Measurements from ENCODE around the gene FOXK1.

FOXK1 gene

GRCh38 chr7:4742051-4742573 lies 60.0 kb downstream of the FOXK1 start:
- Histone ChIP-seq H3K4me3 (ENCODE audit: low read length) (no peak overlapping the region), H3K27ac (ENCODE audit: low read length) (no peak overlapping the region), H3K9me3 (ENCODE audit: insufficient read depth, low read depth, low read length) (no peaks in the 10 kb centered on the region), H3K4me1 (ENCODE audit: insufficient read depth, low read length) (peaks cover 22% of the 10 kb centered on the region), H3K36me3 (ENCODE audit: insufficient read depth, low read depth, low read length) (peaks cover 11% of the 10 kb centered on the region), H3K27me3 (ENCODE audit: insufficient read depth, low read length) (peaks cover 61% of the 10 kb centered on the region), H3K9ac (ENCODE audit: low read depth, low read length) (no peak overlapping the region)

DNA sequence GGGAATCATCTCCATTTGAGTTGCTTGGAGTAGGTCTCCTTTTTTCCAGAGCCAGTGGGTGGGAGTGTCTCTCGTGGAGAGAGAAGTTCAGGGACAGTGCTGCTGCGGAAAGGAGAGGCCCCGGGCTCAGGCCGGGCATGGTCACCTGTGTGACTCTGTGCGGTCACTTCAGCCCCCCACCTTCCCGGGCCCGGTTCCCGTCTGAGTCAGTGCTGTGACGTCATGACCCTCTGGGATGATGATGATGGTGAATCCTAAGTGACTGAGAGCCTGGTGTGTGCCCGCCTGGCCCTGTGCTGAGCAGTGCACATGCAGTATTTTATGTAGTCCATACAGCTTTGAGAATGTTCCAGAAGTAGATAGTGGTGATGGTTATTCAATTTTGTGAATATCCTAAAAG lies 60.8 kb downstream of the FOXK1 start:
- H3K4me3 ChIP-seq (ENCODE audit: low read length): no peak overlapping the region
- no peak overlapping the region for H3K9ac ChIP-seq (ENCODE audit: low read depth, low read length)
- no peaks in the 10 kb centered on the region for H3K9me3 ChIP-seq (ENCODE audit: insufficient read depth, low read depth, low read length)
- peaks cover 61% of the 10 kb centered on the region for H3K27me3 ChIP-seq (ENCODE audit: insufficient read depth, low read length)
- H3K27ac ChIP-seq (ENCODE audit: low read length): no peak overlapping the region
- H3K36me3 ChIP-seq (ENCODE audit: insufficient read depth, low read depth, low read length): peaks cover 11% of the 10 kb centered on the region
- H3K4me1 ChIP-seq (ENCODE audit: insufficient read depth, low read length): peaks cover 22% of the 10 kb centered on the region

DNA sequence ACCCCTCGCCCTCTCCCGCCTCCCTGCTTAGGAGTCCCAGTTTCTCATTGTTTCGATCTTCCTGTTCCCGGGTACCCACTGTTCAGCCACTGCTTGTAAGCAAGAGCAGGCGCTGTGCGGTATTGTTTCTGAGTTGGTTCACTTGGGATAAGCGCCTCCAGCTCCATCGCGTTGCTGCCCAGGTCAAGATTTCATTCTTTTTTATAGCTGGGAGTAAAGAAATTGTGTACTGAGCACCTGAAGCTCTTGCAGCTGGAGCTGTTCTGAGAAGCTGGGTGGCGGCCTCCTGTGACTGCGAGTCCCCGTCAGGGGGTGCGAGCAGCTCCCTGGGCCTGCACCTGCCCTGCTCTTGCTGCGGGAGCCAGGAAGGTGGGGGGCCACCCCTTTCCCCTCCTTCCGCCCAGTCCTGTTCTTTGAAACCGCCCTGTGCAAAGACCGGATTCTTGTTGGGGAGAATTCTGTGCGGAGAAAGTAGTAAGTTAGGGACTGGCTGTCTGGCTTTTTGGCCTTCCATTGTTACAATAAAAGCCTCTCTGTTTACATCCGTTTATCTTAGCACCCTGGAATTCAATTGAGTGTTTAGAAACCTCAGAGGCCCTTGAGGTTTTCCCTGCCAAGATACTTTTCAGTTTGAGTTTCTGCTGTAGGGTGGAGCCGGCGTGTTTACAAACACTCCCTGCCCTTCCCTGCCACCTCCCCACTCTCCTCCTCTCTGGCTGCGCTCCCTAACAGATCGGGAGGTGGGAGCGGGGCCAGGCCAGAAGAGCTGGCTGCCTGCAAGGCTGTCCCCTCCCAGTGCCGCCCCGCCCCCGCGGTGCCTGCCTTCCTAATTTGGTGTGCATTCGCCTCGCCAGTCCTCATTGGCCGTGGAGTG lies 62.5 kb downstream of the FOXK1 start:
- peak overlapping the region; percentile 80; the same call in 1 of the 2 replicates for H3K9ac ChIP-seq (ENCODE audit: low read depth, low read length)
- H3K9me3 ChIP-seq (ENCODE audit: insufficient read depth, low read depth, low read length): no peaks in the 10 kb centered on the region
- H3K4me3 ChIP-seq (ENCODE audit: low read length): peak overlapping the region; percentile 64
- no peak overlapping the region for H3K27ac ChIP-seq (ENCODE audit: low read length)
- H3K27me3 ChIP-seq (ENCODE audit: insufficient read depth, low read length): peaks cover 48% of the 10 kb centered on the region
- peaks cover 11% of the 10 kb centered on the region for H3K36me3 ChIP-seq (ENCODE audit: insufficient read depth, low read depth, low read length)
- peaks cover 16% of the 10 kb centered on the region for H3K4me1 ChIP-seq (ENCODE audit: insufficient read depth, low read length)

DNA sequence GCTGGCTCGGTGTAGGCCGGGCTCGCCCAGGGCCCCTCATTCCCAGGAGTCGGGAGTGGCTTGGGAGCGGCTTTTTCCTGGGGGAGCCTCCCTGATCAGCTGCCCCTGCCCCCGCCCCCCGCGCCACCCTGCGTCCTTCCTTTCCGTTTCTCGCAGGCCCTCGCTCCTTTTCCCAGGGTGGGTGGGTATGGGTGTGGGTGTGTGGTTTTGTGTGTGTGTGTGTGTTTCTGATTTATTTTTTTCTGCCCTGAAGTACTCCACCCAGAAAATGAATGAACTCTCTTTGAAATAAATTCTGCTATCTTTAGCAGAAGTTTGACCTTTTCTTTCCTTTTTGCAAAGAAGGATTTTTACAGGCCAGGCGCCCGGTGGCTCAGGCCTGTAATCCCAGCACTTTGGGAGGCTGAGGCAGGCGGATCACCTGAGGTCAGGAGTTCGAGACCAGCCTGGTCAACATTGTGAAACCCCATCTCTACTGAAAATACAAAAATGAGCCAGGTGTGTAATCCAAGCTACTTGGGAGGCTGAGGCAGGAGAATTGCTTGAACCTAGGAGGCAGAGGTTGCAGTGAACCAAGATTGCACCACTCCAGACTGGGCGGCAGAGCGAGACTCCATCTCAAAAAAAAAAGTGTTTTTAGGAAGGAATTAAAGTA lies 63.3 kb downstream of the FOXK1 start:
- Histone ChIP-seq H3K27me3 (ENCODE audit: insufficient read depth, low read length) (peaks cover 47% of the 10 kb centered on the region), H3K4me1 (ENCODE audit: insufficient read depth, low read length) (peaks cover 16% of the 10 kb centered on the region)

DNA sequence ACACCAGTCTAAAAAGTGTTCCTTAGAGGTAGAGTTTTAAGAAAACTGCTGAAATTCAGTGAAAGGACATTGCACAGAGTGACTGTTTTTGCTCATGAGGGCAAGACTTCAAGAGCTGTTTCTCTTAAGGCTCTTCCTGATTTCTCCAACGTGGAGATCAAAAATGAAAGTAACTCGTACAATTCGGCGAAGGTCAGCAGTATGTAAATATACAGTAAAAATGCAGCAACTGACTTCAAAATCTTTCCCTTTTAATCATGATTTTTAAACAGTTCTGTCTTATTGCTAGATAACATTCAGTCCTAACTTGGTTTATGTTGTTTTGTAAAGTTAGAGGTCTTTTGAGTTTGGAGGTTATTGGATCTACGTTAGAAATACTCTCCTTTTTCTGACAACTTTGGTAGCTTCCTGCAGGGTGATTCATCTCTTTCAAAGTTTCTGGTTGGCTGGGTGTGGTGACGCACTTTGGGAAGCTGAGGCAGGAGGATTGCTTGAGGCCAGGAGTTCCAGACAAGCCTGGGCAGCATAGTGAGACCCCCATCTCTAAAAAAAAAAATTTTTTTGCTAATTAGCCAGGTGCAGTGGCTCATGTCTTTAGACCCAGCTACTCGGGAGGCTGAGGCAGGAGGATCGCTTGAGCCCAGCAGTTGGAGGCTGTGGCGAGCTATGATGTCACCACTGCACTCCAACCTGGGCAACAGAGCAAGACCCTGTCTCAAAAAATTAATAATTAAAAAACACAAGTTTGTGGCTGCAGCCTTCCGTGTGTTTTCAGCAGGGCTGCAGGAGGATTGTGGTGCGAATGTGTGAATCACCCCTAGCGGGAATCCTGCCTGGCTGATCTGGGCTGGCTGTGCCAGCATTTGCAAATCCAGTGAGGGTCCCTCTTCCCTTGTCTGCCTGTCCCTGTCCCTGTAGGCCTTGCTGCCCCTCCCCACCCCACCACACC lies 64.2 kb downstream of the FOXK1 start:
- peaks cover 16% of the 10 kb centered on the region for H3K4me1 ChIP-seq (ENCODE audit: insufficient read depth, low read length)
- H3K4me3 ChIP-seq (ENCODE audit: low read length): no peak overlapping the region; the same call in 1 of the 2 replicates
- H3K9me3 ChIP-seq (ENCODE audit: insufficient read depth, low read depth, low read length): no peaks in the 10 kb centered on the region
- H3K36me3 ChIP-seq (ENCODE audit: insufficient read depth, low read depth, low read length): peaks cover 11% of the 10 kb centered on the region
- peaks cover 47% of the 10 kb centered on the region for H3K27me3 ChIP-seq (ENCODE audit: insufficient read depth, low read length)
- H3K27ac ChIP-seq (ENCODE audit: low read length): no peak overlapping the region
- peak overlapping the region; percentile 73; the same call in 1 of the 2 replicates for H3K9ac ChIP-seq (ENCODE audit: low read depth, low read length)

More for the DNA sequence above, 63.3 kb downstream of the FOXK1 start:
- H3K27ac ChIP-seq (ENCODE audit: low read length): no peak overlapping the region
- peaks cover 11% of the 10 kb centered on the region for H3K36me3 ChIP-seq (ENCODE audit: insufficient read depth, low read depth, low read length)
- no peaks in the 10 kb centered on the region for H3K9me3 ChIP-seq (ENCODE audit: insufficient read depth, low read depth, low read length)
- H3K9ac ChIP-seq (ENCODE audit: low read depth, low read length): peak overlapping the region; percentile 73; the same call in 1 of the 2 replicates
- peak overlapping the region; percentile 64; the same call in 1 of the 2 replicates for H3K4me3 ChIP-seq (ENCODE audit: low read length)

DNA sequence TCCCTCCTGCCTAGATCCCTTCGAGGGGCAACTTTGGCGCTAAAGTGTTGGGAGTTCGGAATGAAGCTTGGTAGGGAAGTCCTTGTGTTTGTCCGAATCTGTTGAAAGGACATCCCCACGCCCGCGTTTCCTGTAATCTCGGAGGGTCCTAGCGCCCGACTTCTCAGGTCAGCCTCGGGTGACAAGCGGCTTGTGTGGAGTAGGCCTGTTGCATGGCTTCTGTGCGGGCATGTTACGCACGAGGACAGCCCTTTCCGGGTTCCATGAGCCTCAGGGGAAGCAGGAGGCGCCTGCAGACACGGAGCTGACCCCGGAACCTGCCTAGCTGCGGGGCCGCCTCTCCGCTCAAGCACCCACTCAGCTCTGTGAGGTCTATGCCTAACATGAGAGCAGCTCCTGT lies 64.9 kb downstream of the FOXK1 start:
- peaks cover 39% of the 10 kb centered on the region for H3K27me3 ChIP-seq (ENCODE audit: insufficient read depth, low read length)
- peaks cover 6% of the 10 kb centered on the region for H3K36me3 ChIP-seq (ENCODE audit: insufficient read depth, low read depth, low read length)
- H3K4me3 ChIP-seq (ENCODE audit: low read length): no peak overlapping the region
- H3K9me3 ChIP-seq (ENCODE audit: insufficient read depth, low read depth, low read length): no peaks in the 10 kb centered on the region
- H3K27ac ChIP-seq (ENCODE audit: low read length): no peak overlapping the region
- H3K9ac ChIP-seq (ENCODE audit: low read depth, low read length): no peak overlapping the region
- peaks cover 16% of the 10 kb centered on the region for H3K4me1 ChIP-seq (ENCODE audit: insufficient read depth, low read length)

DNA sequence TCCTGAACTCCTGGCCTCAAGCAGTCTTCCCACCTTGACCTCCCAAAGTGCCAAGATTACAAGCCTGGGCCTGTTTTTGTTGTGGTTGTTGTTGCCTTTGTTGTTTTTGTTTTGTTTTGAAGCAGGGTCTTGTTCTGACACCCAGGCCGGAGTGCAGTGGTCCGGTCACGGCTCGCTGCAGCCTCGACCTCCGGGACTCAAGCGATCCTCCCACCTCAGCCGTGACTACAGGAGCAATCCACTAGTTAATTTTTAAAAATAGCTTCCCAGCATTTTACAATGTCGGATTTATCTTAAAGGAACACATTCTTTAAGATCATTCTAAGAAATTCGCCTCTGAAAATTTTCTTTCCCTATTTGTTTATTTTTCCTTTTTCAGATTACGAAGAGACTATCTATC lies 65.7 kb downstream of the FOXK1 start:
- H3K9me3 ChIP-seq (ENCODE audit: insufficient read depth, low read depth, low read length): no peaks in the 10 kb centered on the region
- peaks cover 32% of the 10 kb centered on the region for H3K27me3 ChIP-seq (ENCODE audit: insufficient read depth, low read length)
- H3K9ac ChIP-seq (ENCODE audit: low read depth, low read length): no peak overlapping the region
- H3K36me3 ChIP-seq (ENCODE audit: insufficient read depth, low read depth, low read length): no peaks in the 10 kb centered on the region
- H3K4me1 ChIP-seq (ENCODE audit: insufficient read depth, low read length): peaks cover 16% of the 10 kb centered on the region
- H3K27ac ChIP-seq (ENCODE audit: low read length): no peak overlapping the region
- no peak overlapping the region for H3K4me3 ChIP-seq (ENCODE audit: low read length)

- Histone ChIP-seq H3K4me3 (ENCODE audit: low read length) (no peak overlapping the region), H3K4me1 (ENCODE audit: insufficient read depth, low read length) (peaks cover 16% of the 10 kb centered on the region), H3K36me3 (ENCODE audit: insufficient read depth, low read depth, low read length) (no peaks in the 10 kb centered on the region)
Measured at GRCh38 chr7:4748231-4748681, 66.2 kb downstream of the FOXK1 start.

GRCh38 chr7:4749363-4749762 lies 67.3 kb downstream of the FOXK1 start:
- Histone ChIP-seq H3K9me3 (ENCODE audit: insufficient read depth, low read depth, low read length) (no peaks in the 10 kb centered on the region), H3K36me3 (ENCODE audit: insufficient read depth, low read depth, low read length) (no peaks in the 10 kb centered on the region), H3K4me3 (ENCODE audit: low read length) (no peak overlapping the region), H3K27me3 (ENCODE audit: insufficient read depth, low read length) (peaks cover 16% of the 10 kb centered on the region), H3K9ac (ENCODE audit: low read depth, low read length) (no peak overlapping the region), H3K27ac (ENCODE audit: low read length) (no peak overlapping the region), H3K4me1 (ENCODE audit: insufficient read depth, low read length) (peaks cover 11% of the 10 kb centered on the region)

More at GRCh38 chr7:4748231-4748681, 66.2 kb downstream of the FOXK1 start:
- H3K9me3 ChIP-seq (ENCODE audit: insufficient read depth, low read depth, low read length): no peaks in the 10 kb centered on the region
- no peak overlapping the region for H3K27ac ChIP-seq (ENCODE audit: low read length)
- H3K27me3 ChIP-seq (ENCODE audit: insufficient read depth, low read length): peaks cover 27% of the 10 kb centered on the region
- no peak overlapping the region for H3K9ac ChIP-seq (ENCODE audit: low read depth, low read length)

DNA sequence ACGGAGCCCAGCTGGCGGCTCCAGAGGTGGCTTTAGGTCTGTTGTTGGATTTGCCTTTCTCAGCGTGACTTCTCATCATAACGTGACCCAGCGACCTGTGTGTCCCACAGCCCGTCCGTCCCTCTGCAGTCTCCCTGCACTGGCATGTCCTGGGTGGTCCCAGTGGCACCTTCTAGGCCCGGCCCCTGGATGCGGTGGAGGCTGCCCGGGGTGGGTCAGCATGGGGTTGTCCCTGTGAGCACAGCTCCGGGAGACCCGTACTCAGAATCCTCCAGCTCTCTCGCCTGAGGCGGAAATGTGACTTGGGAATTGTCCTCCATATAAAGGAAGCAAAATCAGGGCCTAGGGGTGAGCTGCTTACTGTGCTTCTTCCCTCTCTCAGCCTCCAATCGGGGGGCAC lies 67.7 kb downstream of the FOXK1 start:
- Histone ChIP-seq H3K27ac (ENCODE audit: low read length) (no peak overlapping the region), H3K9ac (ENCODE audit: low read depth, low read length) (no peak overlapping the region), H3K27me3 (ENCODE audit: insufficient read depth, low read length) (peaks cover 12% of the 10 kb centered on the region), H3K4me3 (ENCODE audit: low read length) (no peak overlapping the region), H3K4me1 (ENCODE audit: insufficient read depth, low read length) (peaks cover 6% of the 10 kb centered on the region), H3K36me3 (ENCODE audit: insufficient read depth, low read depth, low read length) (peaks cover 1% of the 10 kb centered on the region; the same call in 1 of the 2 replicates), H3K9me3 (ENCODE audit: insufficient read depth, low read depth, low read length) (no peaks in the 10 kb centered on the region)

Measured in iPS-20b (cell line).